HG02610 (cell line): ENCODE measurements around the gene NTRK2.
A peak's percentile ranks its signal among the peaks of the same experiment; 100 is the strongest.

ENCODE experiments used
- ATAC-seq: cut with Tn5 transposase; IDR thresholded peaks from one replicate; pipeline ENCODE4 v1.9.1; 2021; ENCODE audit warnings: mild to moderate bottlenecking, moderate library complexity; ENCODE audit not compliant: unreplicated experiment

The NTRK2 gene

GRCh38 chr9:84778570-84778969 is 109.0 kb downstream of the NTRK2 start:
- ATAC-seq = peak; percentile 47

GRCh38 chr9:84779883-84780282 is 110.4 kb downstream of the NTRK2 start:
- no peak for ATAC-seq

DNA sequence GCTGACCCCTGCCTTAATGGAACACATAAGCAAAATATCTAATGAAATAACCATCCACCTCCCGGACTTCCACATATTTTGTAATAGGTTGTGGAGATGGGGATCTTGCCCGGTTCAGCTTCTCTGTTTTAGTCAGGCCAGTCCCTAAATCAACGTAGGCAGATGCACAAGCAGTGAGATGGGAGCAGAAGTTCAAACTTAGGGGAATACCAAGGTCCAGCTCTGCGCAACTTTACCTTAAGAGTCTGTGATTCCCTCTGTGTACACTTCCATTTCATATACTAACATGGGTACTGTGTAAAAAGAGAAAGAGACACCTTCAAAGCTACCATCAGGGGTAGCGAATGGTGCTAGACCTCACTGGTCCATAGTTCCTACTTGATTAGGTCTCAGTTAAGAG is 110.9 kb downstream of the NTRK2 start:
- ATAC-seq = peak; percentile 42

DNA sequence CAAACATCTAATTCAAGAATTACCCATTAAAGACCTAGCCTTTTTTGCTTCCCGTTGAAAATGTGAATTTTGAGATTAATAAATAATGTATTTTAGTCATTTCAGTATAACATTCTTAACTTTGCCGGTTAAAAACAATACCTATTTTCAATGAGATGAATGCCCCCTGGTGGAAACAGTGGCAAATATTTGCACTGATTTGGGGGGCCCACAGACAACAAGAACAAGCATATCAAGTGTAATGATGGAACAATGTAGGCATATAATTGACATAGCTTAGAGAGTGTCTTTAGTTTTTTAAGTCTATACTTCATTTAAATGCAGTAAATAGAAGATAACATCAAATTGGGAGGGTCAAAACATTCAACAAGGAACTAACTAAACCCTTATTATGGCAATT is 111.9 kb downstream of the NTRK2 start:
- no peak for ATAC-seq

GRCh38 chr9:84781931-84782866 is 112.7 kb downstream of the NTRK2 start:
- no peak for ATAC-seq

DNA sequence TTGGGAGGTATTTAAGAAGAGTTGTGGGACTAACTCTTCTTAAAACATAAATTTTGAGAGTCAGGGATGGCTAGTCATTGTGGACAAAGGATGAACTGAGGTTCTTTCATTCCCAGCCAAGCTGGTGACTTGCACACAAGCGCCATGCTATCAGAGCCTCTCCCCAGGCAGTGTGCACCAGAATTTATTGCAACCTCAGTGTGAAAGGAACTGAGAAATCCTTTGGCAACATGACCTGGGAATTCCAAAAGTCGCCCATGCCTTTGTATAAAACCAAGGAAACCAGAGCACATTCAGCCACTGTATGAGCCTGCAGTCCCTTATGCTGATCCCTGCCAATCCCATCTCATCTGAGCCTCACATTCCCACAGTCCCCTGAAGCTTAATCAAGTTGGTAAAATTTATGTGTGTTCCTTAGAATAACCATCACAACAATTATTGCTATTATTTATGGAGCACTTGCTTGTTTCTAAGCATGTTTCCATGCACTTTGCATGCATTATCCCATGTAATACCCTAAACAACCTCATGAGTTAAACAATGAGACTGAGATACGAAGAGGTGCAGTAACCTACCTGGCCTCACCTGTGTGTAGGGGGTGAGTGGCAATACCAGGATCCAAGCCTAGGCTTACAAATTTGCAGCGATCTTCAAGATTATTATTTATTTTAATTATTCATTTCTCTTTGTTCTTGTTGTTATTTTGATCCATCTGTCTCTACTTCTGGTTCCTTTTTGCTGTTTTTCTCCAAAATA is 116.4 kb downstream of the NTRK2 start:
- ATAC-seq = no peak

DNA sequence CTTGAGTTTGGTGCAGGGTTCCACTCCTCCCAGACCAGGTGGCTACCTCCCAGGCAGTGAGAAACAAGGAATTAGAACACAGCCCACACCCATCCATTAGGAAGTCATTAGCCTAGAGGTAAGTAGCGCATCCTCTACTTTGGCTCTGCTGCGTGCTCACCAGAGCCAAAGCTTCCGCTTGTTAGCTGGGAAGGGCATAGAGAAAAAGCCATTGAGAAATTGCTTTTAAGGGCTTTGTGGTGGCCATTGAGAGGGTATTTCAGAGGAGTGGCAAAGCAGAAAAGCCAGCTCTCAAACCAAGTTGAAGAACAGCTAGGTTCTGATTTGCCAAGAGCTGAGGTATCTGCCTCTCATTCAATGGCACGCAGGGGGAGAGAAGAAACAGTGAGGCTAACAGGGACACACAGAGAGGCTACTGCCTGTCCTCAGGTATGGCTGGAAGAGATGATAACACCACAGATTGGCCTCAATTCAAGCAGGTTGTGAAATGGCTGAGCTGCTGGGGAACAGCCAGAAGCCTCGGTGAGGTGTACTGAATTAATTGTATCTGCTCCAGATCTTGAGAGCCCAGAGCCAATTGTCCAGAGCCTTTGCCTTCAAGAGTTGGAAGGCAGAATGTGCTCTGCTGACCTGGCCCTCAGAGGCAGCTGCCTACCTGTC is 119.4 kb downstream of the NTRK2 start:
- ATAC-seq = no peak

DNA sequence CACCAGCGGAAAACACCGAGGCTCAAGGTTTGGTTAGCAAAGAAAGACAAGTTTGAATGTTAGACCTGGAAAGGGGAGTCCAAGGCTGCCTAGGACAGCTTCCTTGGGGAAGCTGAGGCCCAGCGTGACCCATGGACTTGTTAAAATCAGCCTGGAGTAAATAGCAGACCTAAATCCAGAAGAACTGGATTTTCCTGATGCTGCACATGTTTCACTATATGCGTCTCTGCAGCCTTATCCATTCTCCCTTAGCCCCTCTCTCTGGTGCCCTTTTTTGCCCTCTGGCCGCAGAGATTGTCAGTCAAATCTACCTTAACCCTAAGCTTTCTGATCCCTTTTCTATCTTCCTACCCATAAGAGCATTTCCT is 119.9 kb downstream of the NTRK2 start:
- ATAC-seq = no peak

DNA sequence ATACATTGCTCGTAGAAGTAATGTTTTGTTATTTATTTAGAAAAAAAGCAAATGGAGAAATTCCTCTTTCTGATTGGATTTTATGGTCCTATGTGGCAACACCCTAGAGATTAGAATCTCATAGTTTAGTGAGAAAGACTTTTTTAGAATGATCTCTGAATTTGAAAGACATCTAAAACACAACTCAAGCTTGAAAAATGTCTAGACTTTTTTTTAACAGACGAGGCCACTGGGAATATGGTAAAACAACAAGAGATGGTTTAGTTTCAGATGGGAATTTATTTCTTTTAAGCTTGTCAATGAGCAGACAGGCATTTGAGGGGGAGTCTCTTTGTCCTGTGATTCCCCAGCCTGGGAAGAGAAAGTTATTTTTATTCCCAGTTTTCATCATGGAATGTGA is 122.1 kb downstream of the NTRK2 start:
- ATAC-seq = no peak

DNA sequence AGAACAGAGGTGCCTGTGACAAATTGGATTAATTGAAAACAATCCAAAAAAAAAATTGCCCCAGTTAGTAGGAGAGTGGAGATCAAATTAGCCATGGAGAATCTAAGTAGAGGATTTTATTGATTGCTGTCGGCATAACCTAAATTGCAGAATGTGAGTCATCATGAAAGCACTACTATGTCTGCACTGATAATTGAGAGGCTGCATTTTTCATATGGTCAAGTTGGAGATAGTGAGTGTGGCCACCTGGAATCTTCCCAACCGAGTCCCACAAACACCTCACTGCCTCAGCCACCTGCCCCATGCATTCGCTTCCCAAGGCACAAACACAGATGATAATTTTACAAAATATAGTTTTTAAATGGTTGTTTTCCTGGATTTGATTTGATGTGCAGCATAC is 123.7 kb downstream of the NTRK2 start:
- ATAC-seq = no peak

- no peak for ATAC-seq
Observed at GRCh38 chr9:84794981-84795637, 125.6 kb downstream of the NTRK2 start.

GRCh38 chr9:84796404-84796803 is 126.9 kb downstream of the NTRK2 start:
- no peak for ATAC-seq

GRCh38 chr9:84799251-84799650 is 129.7 kb downstream of the NTRK2 start:
- ATAC-seq = no peak

- no peak for ATAC-seq
Observed at GRCh38 chr9:84804951-84805694, 135.6 kb downstream of the NTRK2 start.

GRCh38 chr9:84807431-84807830 is 137.9 kb downstream of the NTRK2 start:
- no peak for ATAC-seq

DNA sequence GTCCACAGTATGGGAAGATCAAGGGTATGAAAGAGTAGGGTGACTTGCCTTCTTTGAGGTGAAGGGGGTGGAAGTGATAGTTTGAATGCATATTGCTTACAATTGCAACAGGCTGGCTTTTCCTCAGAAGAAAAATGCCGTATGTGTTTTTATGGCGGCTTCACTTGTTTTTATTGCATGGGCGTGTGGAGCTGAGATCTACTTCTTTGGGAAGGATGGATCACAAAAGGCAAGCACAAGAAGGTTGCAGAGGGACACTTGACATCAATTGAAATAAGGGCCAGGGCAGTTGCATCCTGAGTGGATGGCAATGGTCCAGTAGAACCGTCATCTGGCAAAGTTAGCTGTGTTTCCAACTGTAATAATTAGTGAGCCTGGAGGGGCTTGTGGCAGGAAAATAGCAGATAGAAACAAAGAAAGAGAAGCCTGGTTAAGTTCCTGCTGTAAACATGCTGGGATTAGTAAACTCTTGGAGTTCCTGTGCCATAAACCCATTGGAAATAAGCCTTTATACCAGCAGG is 138.4 kb downstream of the NTRK2 start:
- no peak for ATAC-seq

- ATAC-seq = no peak
Observed at GRCh38 chr9:84808416-84808815, 138.9 kb downstream of the NTRK2 start.

DNA sequence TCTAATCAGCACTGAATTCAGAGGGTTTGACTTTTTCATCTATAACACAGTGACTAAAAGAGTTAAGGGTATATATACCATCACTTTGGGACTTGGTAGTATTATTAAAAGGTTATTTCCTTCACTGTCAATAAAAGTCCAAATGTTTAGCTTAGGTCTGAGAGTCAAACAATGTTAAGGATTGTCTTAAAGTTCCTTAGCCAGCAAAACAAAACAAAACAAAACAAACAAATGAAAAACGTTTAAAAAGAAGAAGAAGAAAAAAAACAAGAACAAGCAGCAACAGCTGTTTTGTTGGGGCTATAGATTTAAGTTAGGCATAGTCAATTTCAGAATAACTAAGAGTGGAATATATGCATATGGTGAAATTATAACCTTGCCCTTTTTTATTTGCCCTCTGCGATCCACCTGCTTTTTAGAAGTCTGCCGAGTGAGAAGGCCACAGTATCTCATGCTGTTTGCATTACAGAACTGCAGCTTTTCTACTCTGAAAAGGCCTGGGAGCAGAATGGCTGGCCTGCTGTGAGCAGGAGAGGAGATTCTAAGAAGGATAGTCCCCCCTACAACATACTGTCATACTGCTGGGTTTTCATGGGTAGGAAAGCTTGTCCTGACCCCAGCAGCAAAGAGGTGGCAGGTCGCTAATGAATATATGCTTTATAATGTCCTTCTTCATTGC is 141.7 kb downstream of the NTRK2 start:
- ATAC-seq = no peak

GRCh38 chr9:84811751-84812074 is 142.2 kb downstream of the NTRK2 start:
- no peak for ATAC-seq

GRCh38 chr9:84812355-84812754 is 142.8 kb downstream of the NTRK2 start:
- no peak for ATAC-seq
